GM21576 (cell line): ENCODE measurements around the gene ZFP92.

Experiments used
- ATAC-seq: cut with Tn5 transposase; IDR thresholded peaks from one replicate; pipeline ENCODE4 v1.9.1; 2021; ENCODE audit warnings: mild to moderate bottlenecking, moderate library complexity; ENCODE audit not compliant: unreplicated experiment

ZFP92 gene

GRCh38 chrX:153433781-153434285 lies 22.6 kb downstream of the ZFP92 start:
- no peak for ATAC-seq

GRCh38 chrX:153434801-153435200 lies 23.5 kb downstream of the ZFP92 start:
- ATAC-seq, result no peak

- no peak for ATAC-seq
Observed at GRCh38 chrX:153435845-153436244, 24.6 kb downstream of the ZFP92 start.

- no peak for ATAC-seq
Observed at GRCh38 chrX:153438532-153438931, 27.3 kb downstream of the ZFP92 start.

GRCh38 chrX:153439977-153440376 lies 28.7 kb downstream of the ZFP92 start:
- ATAC-seq, result no peak

GRCh38 chrX:153440556-153441135 lies 29.4 kb downstream of the ZFP92 start:
- no peak for ATAC-seq

- no peak for ATAC-seq
Observed at GRCh38 chrX:153441296-153441695, 30.0 kb downstream of the ZFP92 start.

GRCh38 chrX:153441981-153442380 lies 30.7 kb downstream of the ZFP92 start:
- ATAC-seq, result no peak

- no peak for ATAC-seq
Observed at GRCh38 chrX:153442463-153442862, 31.2 kb downstream of the ZFP92 start.

GRCh38 chrX:153443476-153444332 lies 32.4 kb downstream of the ZFP92 start:
- no peak for ATAC-seq

GRCh38 chrX:153444333-153445011 lies 33.2 kb downstream of the ZFP92 start:
- ATAC-seq, result no peak

- no peak for ATAC-seq
Observed at GRCh38 chrX:153445106-153445855, 34.0 kb downstream of the ZFP92 start.

GRCh38 chrX:153445856-153446635 lies 34.8 kb downstream of the ZFP92 start, which contains the start of gene TREX2:
TREX2 (minus strand) TSS chrX:153446056; CDS start chrX:153445430, 626 bp downstream.
- ATAC-seq, result no peak

GRCh38 chrX:153446636-153446936 lies 35.3 kb downstream of the ZFP92 start:
- no peak for ATAC-seq

GRCh38 chrX:153446950-153447580 lies 35.8 kb downstream of the ZFP92 start:
- no peak for ATAC-seq

- no peak for ATAC-seq
Observed at GRCh38 chrX:153447581-153447960, 36.3 kb downstream of the ZFP92 start.

GRCh38 chrX:153448556-153449367 lies 37.5 kb downstream of the ZFP92 start:
- no peak for ATAC-seq

- ATAC-seq, result no peak
Observed at GRCh38 chrX:153449368-153450113, 38.3 kb downstream of the ZFP92 start.
